Measurements from ENCODE around the gene RNF215. TPM values are rescaled to one million over a fixed set of nuclear protein-coding genes. Genes with fewer than 3 reads are reported as not detected.

The RNF215 gene
- total RNA-seq, 1 donor from 2014 or later: 11.9 TPM

DNA sequence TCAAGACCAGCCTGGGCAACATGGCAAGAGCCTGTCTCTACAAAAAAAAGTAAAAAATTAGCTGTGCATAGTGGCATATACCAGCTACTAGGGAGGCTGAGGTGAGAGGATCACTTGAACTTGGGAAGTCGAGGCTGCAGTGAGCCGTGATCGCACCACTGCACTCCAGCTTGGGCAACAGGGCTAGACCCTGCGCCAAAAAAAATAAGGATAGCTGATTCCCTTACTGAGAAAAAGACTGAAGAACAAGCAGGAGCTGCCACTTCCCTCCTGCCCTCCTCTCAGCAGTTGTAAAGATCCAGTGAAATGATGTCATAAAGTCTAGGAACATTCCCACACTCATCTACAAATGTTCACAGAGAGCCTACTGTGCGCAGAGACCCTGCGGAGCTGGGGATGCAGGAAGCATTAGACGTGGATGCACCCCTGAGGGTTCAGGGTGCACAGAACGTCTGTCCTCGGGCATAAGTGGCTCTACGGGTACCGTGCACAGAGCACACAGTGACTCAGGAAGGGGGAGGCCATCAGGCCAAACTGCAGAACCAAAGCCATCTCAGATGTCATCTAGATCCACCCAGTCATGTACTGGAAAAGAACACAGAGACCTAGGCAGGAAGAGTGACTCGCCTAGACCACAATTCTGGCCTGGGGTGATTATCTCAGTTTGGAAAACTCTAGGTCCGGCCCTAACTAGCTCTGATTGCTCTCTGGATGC is 21.3 kb upstream of the RNF215 start:
- H4K20me1 ChIP-seq (ENCODE audit: low read depth): no peaks in the 10 kb centered on the region
- H3K4me1 ChIP-seq: no peaks in the 10 kb centered on the region
- no peak overlapping the region for H2AFZ ChIP-seq (replicated peaks)
- no peak for DNase-seq (ENCODE audit: low spot score)
- H3K27ac Mint-ChIP-seq: no peak overlapping the region
- H3K36me3 Mint-ChIP-seq: peaks cover 30% of the 10 kb centered on the region
- H3K4me2 ChIP-seq: no peak overlapping the region
- H3K9me3 ChIP-seq (ENCODE audit: low read depth): no peaks in the 10 kb centered on the region
- H3K79me2 ChIP-seq (ENCODE audit: low read depth): no peaks in the 10 kb centered on the region
- H3K4me3 Mint-ChIP-seq: no peak overlapping the region
- H3K36me3 ChIP-seq: no peaks in the 10 kb centered on the region
- no peak overlapping the region for H3K9ac ChIP-seq
- no peaks in the 10 kb centered on the region for H3F3A ChIP-seq (ENCODE audit: low read depth)
- H3K4me3 ChIP-seq: no peak overlapping the region
- TF ChIP-seq EZH2 (IDR thresholded peaks at IDR 0.05): no peak
- TF ChIP-seq, protein P1, sequence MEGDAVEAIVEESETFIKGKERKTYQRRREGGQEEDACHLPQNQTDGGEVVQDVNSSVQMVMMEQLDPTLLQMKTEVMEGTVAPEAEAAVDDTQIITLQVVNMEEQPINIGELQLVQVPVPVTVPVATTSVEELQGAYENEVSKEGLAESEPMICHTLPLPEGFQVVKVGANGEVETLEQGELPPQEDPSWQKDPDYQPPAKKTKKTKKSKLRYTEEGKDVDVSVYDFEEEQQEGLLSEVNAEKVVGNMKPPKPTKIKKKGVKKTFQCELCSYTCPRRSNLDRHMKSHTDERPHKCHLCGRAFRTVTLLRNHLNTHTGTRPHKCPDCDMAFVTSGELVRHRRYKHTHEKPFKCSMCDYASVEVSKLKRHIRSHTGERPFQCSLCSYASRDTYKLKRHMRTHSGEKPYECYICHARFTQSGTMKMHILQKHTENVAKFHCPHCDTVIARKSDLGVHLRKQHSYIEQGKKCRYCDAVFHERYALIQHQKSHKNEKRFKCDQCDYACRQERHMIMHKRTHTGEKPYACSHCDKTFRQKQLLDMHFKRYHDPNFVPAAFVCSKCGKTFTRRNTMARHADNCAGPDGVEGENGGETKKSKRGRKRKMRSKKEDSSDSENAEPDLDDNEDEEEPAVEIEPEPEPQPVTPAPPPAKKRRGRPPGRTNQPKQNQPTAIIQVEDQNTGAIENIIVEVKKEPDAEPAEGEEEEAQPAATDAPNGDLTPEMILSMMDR (IDR thresholded peaks at IDR 0.05): no peak
- TF ChIP-seq EZH2phosphoT487 (IDR thresholded peaks at IDR 0.05): no peak
- peaks cover 16% of the 10 kb centered on the region for H3K4me1 Mint-ChIP-seq
- no peaks in the 10 kb centered on the region for H3K27me3 ChIP-seq
- H3K9me3 Mint-ChIP-seq: no peaks in the 10 kb centered on the region
- no peak overlapping the region for H3K27ac ChIP-seq
- H3K27me3 Mint-ChIP-seq (ENCODE audit: insufficient read depth, low read depth): no peaks in the 10 kb centered on the region

GRCh38 chr22:30406400-30406799 is 19.2 kb upstream of the RNF215 start:
- Histone ChIP-seq H2AFZ (replicated peaks) (no peak overlapping the region), H4K20me1 (ENCODE audit: low read depth) (no peaks in the 10 kb centered on the region), H3K36me3 (no peaks in the 10 kb centered on the region), H3K4me3 (no peak overlapping the region), H3K4me2 (no peak overlapping the region), H3K27me3 (no peaks in the 10 kb centered on the region), H3K9me3 (ENCODE audit: low read depth) (no peaks in the 10 kb centered on the region), H3K79me2 (ENCODE audit: low read depth) (no peaks in the 10 kb centered on the region), H3K9ac (no peak overlapping the region), H3F3A (ENCODE audit: low read depth) (peaks cover 7% of the 10 kb centered on the region), H3K4me1 (peaks cover 8% of the 10 kb centered on the region), H3K27ac (no peak overlapping the region)
- no peaks in the 10 kb centered on the region for H3K27me3 Mint-ChIP-seq (ENCODE audit: insufficient read depth, low read depth)
- H3K4me1 Mint-ChIP-seq: peaks cover 23% of the 10 kb centered on the region
- H3K27ac Mint-ChIP-seq: no peak overlapping the region
- TF ChIP-seq EZH2 (IDR thresholded peaks at IDR 0.05) (no peak), EZH2phosphoT487 (IDR thresholded peaks at IDR 0.05) (no peak)
- TF ChIP-seq, protein P1 (IDR thresholded peaks at IDR 0.05): no peak
- H3K4me3 Mint-ChIP-seq: no peak overlapping the region
- peaks cover 22% of the 10 kb centered on the region for H3K36me3 Mint-ChIP-seq
- H3K9me3 Mint-ChIP-seq: no peaks in the 10 kb centered on the region
- DNase-seq (ENCODE audit: low spot score): no peak

GRCh38 chr22:30405731-30406130 is 18.5 kb upstream of the RNF215 start:
- Histone ChIP-seq H3K36me3 (no peaks in the 10 kb centered on the region), H2AFZ (replicated peaks) (no peak overlapping the region), H3K79me2 (ENCODE audit: low read depth) (no peaks in the 10 kb centered on the region), H3K4me1 (peaks cover 8% of the 10 kb centered on the region), H3K27ac (no peak overlapping the region), H3F3A (ENCODE audit: low read depth) (peaks cover 7% of the 10 kb centered on the region), H3K4me2 (no peak overlapping the region), H3K9me3 (ENCODE audit: low read depth) (no peaks in the 10 kb centered on the region), H4K20me1 (ENCODE audit: low read depth) (no peaks in the 10 kb centered on the region), H3K27me3 (no peaks in the 10 kb centered on the region), H3K9ac (no peak overlapping the region), H3K4me3 (no peak overlapping the region)
- TF ChIP-seq, protein P1 (IDR thresholded peaks at IDR 0.05): no peak
- TF ChIP-seq EZH2 (IDR thresholded peaks at IDR 0.05) (no peak), EZH2phosphoT487 (IDR thresholded peaks at IDR 0.05) (no peak)
- peaks cover 23% of the 10 kb centered on the region for H3K4me1 Mint-ChIP-seq
- no peaks in the 10 kb centered on the region for H3K27me3 Mint-ChIP-seq (ENCODE audit: insufficient read depth, low read depth)
- peaks cover 22% of the 10 kb centered on the region for H3K36me3 Mint-ChIP-seq
- no peak overlapping the region for H3K27ac Mint-ChIP-seq
- H3K9me3 Mint-ChIP-seq: no peaks in the 10 kb centered on the region
- DNase-seq (ENCODE audit: low spot score): no peak
- no peak overlapping the region for H3K4me3 Mint-ChIP-seq

Data from neural progenitor cell (in vitro differentiated cells).